ENCODE measurements around the gene NHEJ1.

NHEJ1 gene

DNA sequence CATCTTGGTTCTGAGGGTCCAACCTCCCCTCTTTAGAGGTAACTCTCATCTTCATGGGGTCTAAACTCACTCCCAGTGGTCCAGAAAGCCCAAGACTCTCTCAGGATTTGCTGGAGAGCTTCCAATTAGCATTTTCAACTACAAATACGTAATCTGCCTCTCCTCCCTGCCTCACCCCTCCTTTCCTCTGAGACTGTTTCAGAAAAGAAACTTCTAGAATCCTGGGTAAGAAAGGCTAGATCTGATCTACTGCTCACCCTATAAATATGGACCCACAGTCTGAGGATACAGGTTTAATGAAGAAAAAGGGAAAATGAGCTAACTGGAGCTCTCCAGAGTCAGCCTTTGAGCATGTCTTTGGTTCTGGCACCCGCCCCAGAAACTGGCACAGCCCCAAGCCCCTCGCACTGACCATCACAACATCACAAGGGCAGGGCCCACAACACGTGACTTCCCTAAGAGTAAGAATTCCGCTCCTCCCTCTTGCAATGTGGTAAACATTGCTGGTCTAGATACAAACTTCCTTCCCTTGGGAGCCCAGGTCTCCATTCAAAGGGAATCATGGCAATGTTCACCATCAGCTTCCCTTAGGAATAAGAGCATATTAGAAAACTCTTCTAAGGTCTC, 78.2 kb downstream of the NHEJ1 start:
- no peak for TF ChIP-seq SPI1 (IDR thresholded peaks at IDR 0.05; ENCODE audit: low read depth, low read length)
- no peak for TF ChIP-seq PAX5 (IDR thresholded peaks at IDR 0.05; ENCODE audit: insufficient read depth, low read length, severe bottlenecking)
- TF ChIP-seq POLR2A (IDR thresholded peaks at IDR 0.05; ENCODE audit: low read depth, low read length), result no peak
- no peak for TF ChIP-seq POLR2AphosphoS5 (IDR thresholded peaks at IDR 0.05; ENCODE audit: low read depth, low read length)
- no peak for TF ChIP-seq TAF1 (IDR thresholded peaks at IDR 0.05; ENCODE audit: low read depth, low read length)
- no peak for TF ChIP-seq POU2F2 (IDR thresholded peaks at IDR 0.05; ENCODE audit: low read depth, low read length)
- DNase-seq (ENCODE audit: insufficient read length, low spot score) (no peak), FAIRE-seq (no peak)

DNA sequence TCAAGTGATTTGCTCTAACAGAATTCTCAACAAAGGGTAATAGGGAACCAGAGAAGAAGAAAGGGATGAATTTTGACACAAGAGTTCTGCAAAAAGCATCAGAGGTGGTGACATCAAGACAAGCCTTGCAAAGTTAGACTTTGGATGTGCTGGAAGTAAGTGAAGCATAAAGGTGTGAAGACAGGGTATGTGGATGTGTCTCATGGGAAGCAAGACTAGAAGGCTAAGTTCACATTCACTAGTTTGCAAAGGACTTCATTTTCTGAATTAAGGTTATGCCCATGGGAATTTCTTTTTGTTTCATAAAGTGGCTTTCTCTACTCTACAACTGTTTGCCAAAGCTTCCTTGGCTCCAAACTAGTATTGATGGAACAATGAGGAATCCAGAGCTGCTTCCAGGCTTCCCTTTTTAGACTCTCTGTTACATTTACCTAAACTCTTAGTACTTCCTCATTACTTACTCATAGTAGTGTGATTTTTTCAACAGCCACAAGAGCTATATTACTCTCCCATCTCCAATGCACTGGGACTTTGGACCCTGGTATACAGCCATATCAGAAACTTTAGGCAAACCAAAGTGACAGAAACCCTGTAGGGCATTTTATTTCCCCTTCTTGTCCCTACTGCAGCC, 78.8 kb downstream of the NHEJ1 start:
- FAIRE-seq, result no peak
- no peak for DNase-seq (ENCODE audit: insufficient read length, low spot score)
- TF ChIP-seq POLR2A (IDR thresholded peaks at IDR 0.05; ENCODE audit: low read depth, low read length), result no peak
- TF ChIP-seq TAF1 (IDR thresholded peaks at IDR 0.05; ENCODE audit: low read depth, low read length), result no peak
- TF ChIP-seq POU2F2 (IDR thresholded peaks at IDR 0.05; ENCODE audit: low read depth, low read length), result no peak
- no peak for TF ChIP-seq SPI1 (IDR thresholded peaks at IDR 0.05; ENCODE audit: low read depth, low read length)
- TF ChIP-seq PAX5 (IDR thresholded peaks at IDR 0.05; ENCODE audit: insufficient read depth, low read length, severe bottlenecking), result no peak
- TF ChIP-seq POLR2AphosphoS5 (IDR thresholded peaks at IDR 0.05; ENCODE audit: low read depth, low read length), result no peak

DNA sequence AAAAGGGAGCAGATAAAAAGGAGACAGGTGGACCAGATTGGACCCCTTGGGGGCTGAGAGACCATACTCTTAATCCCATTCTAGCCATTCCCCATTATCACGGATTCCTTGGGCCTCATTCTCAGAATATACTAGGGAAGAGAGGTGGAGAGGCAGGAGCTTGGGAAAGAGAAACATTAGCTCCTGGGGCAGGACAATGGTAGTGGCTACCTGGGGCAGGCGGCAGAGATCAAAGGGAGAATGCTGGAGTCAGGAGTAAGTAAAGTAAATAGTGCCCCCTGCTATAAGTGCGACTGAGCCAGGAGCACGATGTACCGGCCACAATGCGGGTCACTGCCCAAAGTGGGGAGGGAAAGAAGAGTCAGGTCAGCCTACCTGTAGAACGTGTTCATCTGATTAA, 79.5 kb downstream of the NHEJ1 start:
- DNase-seq (ENCODE audit: insufficient read length, low spot score) (no peak), FAIRE-seq (no peak)
- TF ChIP-seq TAF1 (IDR thresholded peaks at IDR 0.05; ENCODE audit: low read depth, low read length) (no peak), POLR2A (IDR thresholded peaks at IDR 0.05; ENCODE audit: low read depth, low read length) (no peak), PAX5 (IDR thresholded peaks at IDR 0.05; ENCODE audit: insufficient read depth, low read length, severe bottlenecking) (no peak), POLR2AphosphoS5 (IDR thresholded peaks at IDR 0.05; ENCODE audit: low read depth, low read length) (no peak), POU2F2 (IDR thresholded peaks at IDR 0.05; ENCODE audit: low read depth, low read length) (no peak), SPI1 (IDR thresholded peaks at IDR 0.05; ENCODE audit: low read depth, low read length) (no peak)

DNA sequence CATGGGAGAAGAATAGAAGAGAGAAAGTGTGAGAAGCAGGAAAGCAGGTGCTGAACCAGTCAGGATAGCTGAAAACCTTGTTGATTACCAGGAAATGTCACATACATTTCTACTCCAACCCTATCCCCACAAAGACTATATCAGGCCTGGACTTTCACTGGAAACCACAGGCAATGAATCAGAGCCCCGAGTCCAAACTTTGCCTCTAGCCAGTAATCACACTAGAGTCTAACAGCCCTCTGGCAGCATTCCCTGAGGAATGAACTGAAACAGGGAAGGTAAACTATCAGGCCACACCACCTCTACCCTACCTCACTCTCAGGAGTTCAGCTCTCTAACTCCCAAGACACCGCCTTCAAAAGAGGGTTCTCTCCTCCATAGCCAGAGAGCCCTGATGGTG, 81.2 kb downstream of the NHEJ1 start:
- TF ChIP-seq POLR2A (IDR thresholded peaks at IDR 0.05; ENCODE audit: low read depth, low read length) (no peak), SPI1 (IDR thresholded peaks at IDR 0.05; ENCODE audit: low read depth, low read length) (no peak), PAX5 (IDR thresholded peaks at IDR 0.05; ENCODE audit: insufficient read depth, low read length, severe bottlenecking) (no peak), POU2F2 (IDR thresholded peaks at IDR 0.05; ENCODE audit: low read depth, low read length) (no peak), TAF1 (IDR thresholded peaks at IDR 0.05; ENCODE audit: low read depth, low read length) (no peak), POLR2AphosphoS5 (IDR thresholded peaks at IDR 0.05; ENCODE audit: low read depth, low read length) (no peak)
- FAIRE-seq, result peak; percentile 47
- DNase-seq (ENCODE audit: insufficient read length, low spot score), result no peak

DNA sequence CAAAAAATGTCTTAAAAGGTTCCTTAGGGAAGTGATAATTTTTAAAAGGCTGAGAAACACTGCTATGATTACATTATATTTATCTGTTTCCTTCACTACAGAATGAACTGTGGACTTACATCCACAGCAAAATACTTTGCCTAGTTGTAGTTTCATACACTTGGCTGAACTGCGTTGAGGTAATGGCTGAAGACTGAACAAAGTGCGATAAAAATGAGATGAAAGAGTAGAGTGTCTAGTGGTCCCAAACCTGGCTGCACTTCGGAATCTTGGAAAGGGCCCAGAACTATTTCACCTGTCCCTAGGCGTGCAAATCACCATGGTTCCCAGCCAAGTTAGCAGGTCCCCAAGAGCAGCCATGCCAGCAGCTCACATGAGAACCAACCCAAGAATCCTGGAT, 81.7 kb downstream of the NHEJ1 start:
- DNase-seq (ENCODE audit: insufficient read length, low spot score) (no peak), FAIRE-seq (no peak)
- TF ChIP-seq POU2F2 (IDR thresholded peaks at IDR 0.05; ENCODE audit: low read depth, low read length), result no peak
- no peak for TF ChIP-seq POLR2A (IDR thresholded peaks at IDR 0.05; ENCODE audit: low read depth, low read length)

DNA sequence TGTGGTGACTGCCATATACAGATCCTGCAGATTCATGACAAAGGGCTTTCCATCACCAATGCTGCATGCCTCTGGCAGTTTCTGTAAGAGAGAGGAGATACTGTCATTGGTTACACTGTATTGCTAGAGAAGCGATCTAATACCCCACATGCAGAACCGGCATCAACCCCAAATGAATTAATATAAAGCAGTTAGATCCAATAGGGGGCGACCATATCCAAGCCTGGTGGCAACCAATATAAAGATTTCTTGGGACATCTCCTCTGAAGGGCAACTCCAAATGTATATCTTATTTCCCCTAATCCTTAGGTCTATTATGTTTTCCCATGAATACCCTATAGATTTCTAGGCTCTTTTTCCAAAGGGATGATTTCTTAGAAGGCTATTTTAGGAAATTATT, 82.5 kb downstream of the NHEJ1 start:
- no peak for DNase-seq (ENCODE audit: insufficient read length, low spot score)
- TF ChIP-seq TAF1 (IDR thresholded peaks at IDR 0.05; ENCODE audit: low read depth, low read length), result no peak
- no peak for TF ChIP-seq SPI1 (IDR thresholded peaks at IDR 0.05; ENCODE audit: low read depth, low read length)
- TF ChIP-seq POLR2AphosphoS5 (IDR thresholded peaks at IDR 0.05; ENCODE audit: low read depth, low read length), result no peak
- no peak for TF ChIP-seq PAX5 (IDR thresholded peaks at IDR 0.05; ENCODE audit: insufficient read depth, low read length, severe bottlenecking)
- TF ChIP-seq POU2F2 (IDR thresholded peaks at IDR 0.05; ENCODE audit: low read depth, low read length), result no peak
- no peak for TF ChIP-seq POLR2A (IDR thresholded peaks at IDR 0.05; ENCODE audit: low read depth, low read length)
- FAIRE-seq, result no peak

DNA sequence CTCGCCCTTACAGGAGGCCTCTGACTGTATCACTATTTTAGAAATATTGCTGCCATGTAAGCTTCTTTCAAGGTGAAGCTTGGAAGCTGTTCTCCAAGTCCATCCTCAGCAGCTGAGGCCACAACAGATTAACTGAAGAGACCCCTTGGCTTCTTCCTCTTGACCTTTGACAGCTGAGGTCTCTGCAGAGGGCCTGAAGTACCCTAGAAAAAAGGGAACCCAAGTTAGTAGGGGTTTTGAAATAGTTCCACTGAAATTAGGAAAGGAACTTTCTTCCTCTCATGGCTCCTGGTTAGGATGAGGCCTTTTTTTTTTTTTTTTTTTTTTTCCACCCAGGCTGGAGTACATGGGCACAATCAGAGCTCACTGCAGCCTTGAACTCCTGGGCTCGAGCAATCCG, 84.4 kb downstream of the NHEJ1 start:
- FAIRE-seq (no peak), DNase-seq (ENCODE audit: insufficient read length, low spot score) (no peak)
- TF ChIP-seq TAF1 (IDR thresholded peaks at IDR 0.05; ENCODE audit: low read depth, low read length) (no peak), POU2F2 (IDR thresholded peaks at IDR 0.05; ENCODE audit: low read depth, low read length) (no peak), SPI1 (IDR thresholded peaks at IDR 0.05; ENCODE audit: low read depth, low read length) (no peak), PAX5 (IDR thresholded peaks at IDR 0.05; ENCODE audit: insufficient read depth, low read length, severe bottlenecking) (no peak), POLR2A (IDR thresholded peaks at IDR 0.05; ENCODE audit: low read depth, low read length) (no peak), POLR2AphosphoS5 (IDR thresholded peaks at IDR 0.05; ENCODE audit: low read depth, low read length) (no peak)

DNA sequence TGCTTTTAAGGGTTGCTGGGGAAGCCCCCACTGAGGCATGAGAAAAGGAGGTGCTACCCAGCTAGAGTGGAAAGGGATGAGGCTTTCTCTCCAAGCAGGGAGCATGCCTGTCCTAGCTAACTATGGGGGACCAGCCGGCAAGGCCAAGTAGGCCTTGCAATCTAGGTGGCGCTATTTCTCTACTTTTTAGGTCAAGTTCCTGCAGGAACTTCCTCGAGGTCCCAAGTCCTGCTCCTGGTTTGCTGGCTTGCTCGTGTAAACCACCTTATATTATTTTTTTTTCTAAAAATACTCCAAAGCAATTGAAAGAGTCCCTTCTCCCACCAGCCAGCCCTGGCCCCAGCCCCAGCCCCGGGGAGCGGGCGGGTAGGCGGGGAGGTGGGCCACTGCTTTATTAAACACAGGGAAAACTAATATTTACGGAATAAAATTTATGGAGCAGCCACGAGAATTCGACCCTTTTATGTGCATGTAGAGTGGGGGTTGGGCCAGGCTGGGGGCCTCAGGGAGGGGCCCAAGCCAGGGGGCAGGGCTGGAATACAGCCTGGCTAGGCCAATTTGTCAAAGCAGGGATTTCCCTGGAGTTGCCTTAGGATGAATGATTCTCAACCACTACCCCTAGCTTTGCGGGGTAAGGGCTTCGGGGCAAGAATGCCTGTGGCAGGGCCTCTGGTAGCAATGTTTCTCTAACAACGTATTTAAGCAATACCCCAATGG, 87.0 kb downstream of the NHEJ1 start:
- DNase-seq (ENCODE audit: insufficient read length, low spot score) (peak; percentile 45), FAIRE-seq (peak; percentile 81)
- TF ChIP-seq SPI1 (IDR thresholded peaks at IDR 0.05; ENCODE audit: low read depth, low read length) (no peak), PAX5 (IDR thresholded peaks at IDR 0.05; ENCODE audit: insufficient read depth, low read length, severe bottlenecking) (no peak)

DNA sequence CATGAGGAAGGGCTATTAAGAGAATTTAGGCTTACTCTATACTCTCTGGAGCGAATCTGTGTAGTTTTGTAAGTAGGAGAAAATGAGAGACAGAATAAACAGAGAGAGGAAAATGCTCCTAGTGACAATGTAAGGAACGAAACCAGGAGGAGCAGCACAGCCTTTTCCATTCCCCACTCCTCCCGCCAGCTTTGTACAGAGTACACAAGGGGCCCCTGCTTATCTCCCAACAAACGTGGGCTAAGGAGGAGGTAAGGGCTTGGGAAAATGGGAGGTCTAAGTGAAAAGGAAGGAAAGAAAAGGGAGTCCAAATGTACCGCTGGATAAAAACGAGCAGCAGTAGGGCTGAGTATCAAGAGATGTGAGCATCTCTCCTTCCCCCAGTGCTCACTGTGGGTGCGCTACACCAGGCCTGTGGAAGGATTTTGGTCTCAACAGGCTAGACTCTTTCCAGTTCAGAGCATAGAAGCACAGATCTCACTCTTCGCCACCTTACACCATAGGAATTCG, 87.8 kb downstream of the NHEJ1 start:
- no peak for TF ChIP-seq SPI1 (IDR thresholded peaks at IDR 0.05; ENCODE audit: low read depth, low read length)
- TF ChIP-seq POLR2A (IDR thresholded peaks at IDR 0.05; ENCODE audit: low read depth, low read length), result no peak
- TF ChIP-seq POLR2AphosphoS5 (IDR thresholded peaks at IDR 0.05; ENCODE audit: low read depth, low read length), result no peak
- TF ChIP-seq TAF1 (IDR thresholded peaks at IDR 0.05; ENCODE audit: low read depth, low read length), result no peak
- no peak for TF ChIP-seq PAX5 (IDR thresholded peaks at IDR 0.05; ENCODE audit: insufficient read depth, low read length, severe bottlenecking)
- TF ChIP-seq POU2F2 (IDR thresholded peaks at IDR 0.05; ENCODE audit: low read depth, low read length), result no peak
- no peak for FAIRE-seq
- DNase-seq (ENCODE audit: insufficient read length, low spot score), result no peak

Measured in GM12891 (cell line).